K562 (cell line): ENCODE results near the gene ODC1.

ENCODE experiments used
- BCLAF1 ChIP-seq, 2 experiments: fragments of 450-650 bp in 1 of 2; IDR thresholded peaks; 2 replicates each; pipeline ENCODE4 v1.6.1; 2011 to 2017; ENCODE audit warnings: low read depth in 2 of 2, antibody characterized with exemption in 1 of 2, borderline replicate concordance in 1 of 2, low read length in 1 of 2, mild to moderate bottlenecking in 1 of 2, mixed read lengths in 1 of 2; ENCODE audit not compliant: control insufficient read depth in 1 of 2
- KDM5B ChIP-seq: fragments of 200-600 bp; sonication (generic); IDR thresholded peaks from 2 replicates; pipeline ENCODE4 v1.6.1; 2012; ENCODE audit warnings: low read depth, mild to moderate bottlenecking, moderate library complexity, low read length, control low read depth, inconsistent platforms; ENCODE audit not compliant: insufficient replicate concordance
- NFRKB ChIP-seq: fragments of 450-650 bp; IDR thresholded peaks from 2 replicates; pipeline ENCODE4 v1.6.1; 2016; ENCODE audit warnings: low read depth
- REST ChIP-seq, 2 experiments: fragments of 450-650 bp; formaldehyde crosslinking in 1 of 2; IDR thresholded peaks; 2 replicates each; pipeline versions ENCODE4 v1.4.0 to v1.6.1; 2014 to 2020; ENCODE audit warnings: mild to moderate bottlenecking in 2 of 2, borderline replicate concordance in 1 of 2, low read depth in 1 of 2
- TCF15 ChIP-seq: fragments of 250-450 bp; sonication (Bioruptor Pico); IDR thresholded peaks from 2 replicates; pipeline ENCODE4 v1.8.0; 2022; ENCODE audit warnings: moderate library complexity, mild to moderate bottlenecking, inconsistent platforms
- THRA ChIP-seq: fragments of 450-650 bp; IDR thresholded peaks from 2 replicates; pipeline ENCODE4 v1.6.1; 2017; ENCODE audit warnings: mild to moderate bottlenecking, moderate library complexity
- ZNF277 ChIP-seq: fragments of 250-450 bp; sonication (Bioruptor Pico); IDR thresholded peaks from 2 replicates; pipeline ENCODE4 v1.8.0; 2022; ENCODE audit warnings: inconsistent platforms, mild to moderate bottlenecking, moderate library complexity, borderline replicate concordance

- TF ChIP-seq REST (IDR thresholded peaks at IDR 0.05; ENCODE audit: borderline replicate concordance) (no peak), REST (CRISPR knock-in tag; IDR thresholded peaks at IDR 0.05; ENCODE audit: low read depth) (no peak), ZNF277 (CRISPR knock-in tag) (no peak), THRA (no peak), TCF15 (CRISPR knock-in tag) (no peak), KDM5B (no peak), NFRKB (no peak), BCLAF1 (IDR thresholded peaks at IDR 0.05; ENCODE audit: borderline replicate concordance in 1 of 2, control insufficient read depth in 1 of 2, low read depth in 2 of 2, low read length in 1 of 2) (no peak)
These were observed 42.1 kb downstream of the ODC1 start for GRCh38 chr2:10406016-10406415.
